BLaER1 treated with 17β-estradiol and CSF1 and Interleukin-3, amounts not matched to agents 10 nM and 100 nM (cell line): Measurements from ENCODE around the gene C8A.

ENCODE experiments used
- H3K27ac ChIP-seq, 11 experiments: shearing (Covaris generic); formaldehyde crosslinking; 2 replicates each; pipeline ENCODE4 v1.8.1; 2022
- H3K27me3 ChIP-seq, 11 experiments: shearing (Covaris generic); formaldehyde crosslinking; 2 replicates each; pipeline ENCODE4 v1.8.1; 2022
- H3K36me3 ChIP-seq, 11 experiments: shearing (Covaris generic); formaldehyde crosslinking; 2 replicates each; pipeline ENCODE4 v1.8.1; 2022
- H3K4me1 ChIP-seq, 10 experiments: shearing (Covaris generic); formaldehyde crosslinking; 2 replicates each; pipeline ENCODE4 v1.8.1; 2022
- H3K4me2 ChIP-seq, 11 experiments: shearing (Covaris generic); formaldehyde crosslinking; 2 replicates each; pipeline ENCODE4 v1.8.1; 2022
- H3K4me3 ChIP-seq, 10 experiments: shearing (Covaris generic); formaldehyde crosslinking; 2 replicates each; pipeline ENCODE4 v1.8.1; 2022
- H3K9ac ChIP-seq, 11 experiments: shearing (Covaris generic); formaldehyde crosslinking; 2 replicates each; pipeline ENCODE4 v1.8.1; 2022
- H3K9me3 ChIP-seq, 11 experiments: shearing (Covaris generic); formaldehyde crosslinking; replicated peaks in 1 of 11; 2 replicates each; pipeline ENCODE4 v1.8.1; 2022
- H4K20me1 ChIP-seq, 11 experiments: shearing (Covaris generic); formaldehyde crosslinking; 2 replicates each; pipeline ENCODE4 v1.8.1; 2022
- Cebpa-rat ChIP-seq, 11 experiments: shearing (Covaris generic); IDR thresholded peaks; 2 replicates each; pipeline ENCODE4 v1.8.1; 2022

Gene C8A

DNA sequence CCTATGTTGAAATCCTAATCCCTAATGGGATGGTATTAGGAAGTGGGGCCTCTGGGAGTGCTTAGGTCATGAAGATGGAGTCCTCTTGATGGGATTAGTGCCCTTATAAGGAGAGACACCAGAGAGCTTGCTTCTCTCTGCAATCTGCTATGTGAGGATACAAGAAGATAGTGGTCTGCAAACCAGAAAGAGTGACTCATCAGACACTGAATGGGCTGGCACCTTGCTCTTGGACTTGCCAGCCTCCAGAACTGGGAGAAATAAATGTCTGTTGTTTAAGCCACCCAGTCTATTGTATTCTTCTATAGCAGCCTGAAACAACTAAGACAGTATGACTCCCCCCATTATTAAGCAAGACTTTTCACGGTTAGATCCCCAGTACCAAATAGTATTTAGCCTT lies 67.9 kb downstream of the C8A start:
- peaks cover 0 to 21% (median 15%) of the 10 kb centered on the region in 10 experiments; a peak in 15 of 20 replicates for H3K4me1 ChIP-seq
- no peak overlapping the region for H3K27ac ChIP-seq
- H3K9ac ChIP-seq: no peak overlapping the region
- H4K20me1 ChIP-seq: no peaks in the 10 kb centered on the region; a peak in 1 of 22 replicates
- TF ChIP-seq Cebpa-rat (IDR thresholded peaks at IDR 0.05): no peak
- no peaks in the 10 kb centered on the region for H3K27me3 ChIP-seq
- H3K4me3 ChIP-seq: no peak overlapping the region
- H3K4me2 ChIP-seq: no peak overlapping the region
- no peaks in the 10 kb centered on the region for H3K36me3 ChIP-seq
- no peaks in the 10 kb centered on the region for H3K9me3 ChIP-seq

DNA sequence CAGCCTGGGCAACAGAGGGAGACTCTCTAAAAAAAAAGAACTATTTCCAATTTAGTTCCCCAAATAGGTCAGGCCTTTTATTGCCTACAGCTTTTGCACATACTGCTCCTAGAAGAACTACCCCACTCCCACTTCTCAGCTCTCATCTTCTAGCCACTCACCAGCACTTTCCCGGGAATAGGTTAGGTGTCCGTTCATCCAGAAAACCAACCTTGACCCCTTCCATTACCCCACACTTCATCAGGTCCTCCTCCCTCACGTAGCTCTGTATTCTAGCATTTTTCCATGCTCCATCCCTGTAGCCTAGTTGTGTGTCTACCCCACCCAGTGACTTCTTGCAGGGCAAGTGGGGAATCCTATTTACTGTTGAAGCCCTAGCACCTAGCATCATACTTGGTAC lies 68.6 kb downstream of the C8A start:
- H3K4me1 ChIP-seq: peaks cover 0 to 21% (median 15%) of the 10 kb centered on the region in 10 experiments; a peak in 15 of 20 replicates
- no peak overlapping the region for H3K9ac ChIP-seq
- H3K4me3 ChIP-seq: no peak overlapping the region
- no peaks in the 10 kb centered on the region; a peak in 1 of 22 replicates for H4K20me1 ChIP-seq
- no peak for TF ChIP-seq Cebpa-rat (IDR thresholded peaks at IDR 0.05)
- H3K36me3 ChIP-seq: no peaks in the 10 kb centered on the region
- no peaks in the 10 kb centered on the region for H3K27me3 ChIP-seq
- H3K4me2 ChIP-seq: no peak overlapping the region
- H3K27ac ChIP-seq: no peak overlapping the region
- H3K9me3 ChIP-seq: no peaks in the 10 kb centered on the region; a peak in 1 of 22 replicates

DNA sequence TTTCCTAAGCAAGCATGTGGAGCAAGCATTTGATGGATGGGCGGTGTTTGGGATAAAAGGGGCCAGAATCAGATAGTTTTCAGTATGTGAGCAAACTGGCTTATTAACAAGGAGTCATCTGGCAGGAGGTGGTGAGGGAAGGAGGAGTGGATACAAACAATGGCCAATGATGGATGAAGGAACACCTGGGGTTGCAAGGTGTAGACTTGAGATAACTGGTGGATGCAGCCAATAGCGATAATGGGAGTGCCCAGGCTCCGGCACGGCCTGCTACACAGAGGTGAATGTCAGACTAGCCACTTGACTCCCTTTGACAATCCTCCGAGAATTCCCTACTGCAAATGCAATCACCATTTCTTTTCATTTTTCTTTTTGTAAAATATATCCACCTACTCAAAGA lies 69.5 kb downstream of the C8A start:
- Histone ChIP-seq H3K27me3 (no peaks in the 10 kb centered on the region), H3K9ac (no peak overlapping the region), H3K4me1 (peaks cover 0 to 21% (median 15%) of the 10 kb centered on the region in 10 experiments; a peak in 15 of 20 replicates), H4K20me1 (no peaks in the 10 kb centered on the region; a peak in 1 of 22 replicates), H3K27ac (no peak overlapping the region), H3K4me3 (no peak overlapping the region), H3K4me2 (no peak overlapping the region), H3K9me3 (peaks cover 0 to under 1% (median 0%) of the 10 kb centered on the region in 11 experiments; a peak in 1 of 22 replicates), H3K36me3 (no peaks in the 10 kb centered on the region)
- TF ChIP-seq Cebpa-rat (IDR thresholded peaks at IDR 0.05): no peak

DNA sequence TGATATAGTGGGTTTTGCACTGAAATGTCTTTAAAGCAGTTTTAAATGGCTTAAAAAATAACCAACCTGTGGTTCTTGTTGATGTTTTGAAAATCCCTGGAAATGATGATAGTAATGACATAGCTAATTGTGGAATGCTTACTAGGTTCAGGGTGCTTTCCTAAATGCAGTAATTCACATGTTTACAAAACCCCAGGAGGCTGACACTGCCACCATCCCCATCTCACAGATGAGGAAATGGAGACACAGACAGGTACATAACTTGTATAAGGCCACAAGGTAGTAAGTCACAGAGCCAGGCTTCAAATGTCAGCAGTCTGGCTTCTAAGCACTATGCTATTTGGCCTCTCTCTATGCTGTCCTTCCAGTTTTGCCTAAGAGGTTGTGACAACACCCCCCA lies 70.6 kb downstream of the C8A start:
- H3K36me3 ChIP-seq: no peaks in the 10 kb centered on the region
- no peaks in the 10 kb centered on the region for H3K27me3 ChIP-seq
- no peak overlapping the region for H3K9ac ChIP-seq
- H4K20me1 ChIP-seq: no peaks in the 10 kb centered on the region; a peak in 1 of 22 replicates
- peaks cover 0 to 5% (median 0%) of the 10 kb centered on the region in 11 experiments; a peak in 1 of 22 replicates for H3K9me3 ChIP-seq
- H3K27ac ChIP-seq: no peak overlapping the region
- no peak overlapping the region for H3K4me3 ChIP-seq
- no peak overlapping the region for H3K4me2 ChIP-seq
- TF ChIP-seq Cebpa-rat (IDR thresholded peaks at IDR 0.05): no peak
- H3K4me1 ChIP-seq: peaks cover 0 to 18% (median 13%) of the 10 kb centered on the region in 10 experiments; a peak in 15 of 20 replicates

DNA sequence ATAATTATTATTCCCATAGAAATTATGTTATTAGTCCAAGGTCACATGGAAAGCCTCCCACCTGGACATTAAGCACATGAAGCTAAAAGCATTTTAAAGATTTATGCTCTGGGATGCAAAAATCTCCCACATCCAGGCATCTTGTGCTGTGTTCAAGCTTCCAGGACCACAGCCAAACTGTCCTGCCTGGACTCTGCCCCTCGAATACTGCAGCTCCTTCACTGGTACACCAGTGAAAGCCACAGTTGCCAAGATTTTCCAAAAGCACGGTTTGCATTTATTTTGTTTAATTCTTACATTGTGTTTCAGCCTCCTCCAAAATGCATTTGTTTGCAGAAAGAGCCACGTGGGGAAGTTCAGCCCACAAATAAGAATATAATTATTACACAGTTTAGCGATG lies 72.6 kb downstream of the C8A start:
- Histone ChIP-seq H3K27ac (no peak overlapping the region), H3K9ac (no peak overlapping the region), H3K4me1 (no peaks in the 10 kb centered on the region), H3K4me3 (no peak overlapping the region), H3K4me2 (no peak overlapping the region), H3K27me3 (no peaks in the 10 kb centered on the region), H3K9me3 (peaks cover 0 to 5% (median 0%) of the 10 kb centered on the region in 11 experiments; a peak in 1 of 22 replicates), H3K36me3 (no peaks in the 10 kb centered on the region), H4K20me1 (no peaks in the 10 kb centered on the region; a peak in 1 of 22 replicates)
- no peak for TF ChIP-seq Cebpa-rat (IDR thresholded peaks at IDR 0.05)

DNA sequence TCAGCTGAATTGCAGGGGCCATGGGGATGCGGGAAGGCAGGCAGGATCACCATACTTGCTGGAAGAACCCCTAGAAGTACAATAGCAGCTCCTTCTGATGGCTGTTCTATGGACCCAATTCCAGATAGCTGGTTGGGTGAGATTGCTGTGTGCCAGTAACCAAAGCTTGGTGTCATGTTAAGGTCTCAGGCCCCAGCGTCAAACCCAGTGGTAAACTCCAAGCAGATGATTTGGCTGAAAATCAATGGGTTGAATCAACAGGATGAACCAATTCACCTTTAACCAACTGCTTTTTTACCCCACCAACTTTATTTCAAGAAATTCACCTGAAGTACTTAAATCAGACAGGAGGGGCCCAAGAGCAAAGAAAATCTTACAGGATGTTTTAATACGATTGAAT lies 73.4 kb downstream of the C8A start:
- Histone ChIP-seq H3K4me1 (no peaks in the 10 kb centered on the region), H3K9ac (no peak overlapping the region), H3K27me3 (no peaks in the 10 kb centered on the region), H3K4me3 (no peak overlapping the region), H4K20me1 (no peaks in the 10 kb centered on the region; a peak in 1 of 22 replicates), H3K36me3 (no peaks in the 10 kb centered on the region), H3K27ac (no peak overlapping the region), H3K4me2 (no peak overlapping the region), H3K9me3 (peaks cover 0 to 5% (median 0%) of the 10 kb centered on the region in 11 experiments; a peak in 1 of 22 replicates)
- no peak for TF ChIP-seq Cebpa-rat (IDR thresholded peaks at IDR 0.05)

DNA sequence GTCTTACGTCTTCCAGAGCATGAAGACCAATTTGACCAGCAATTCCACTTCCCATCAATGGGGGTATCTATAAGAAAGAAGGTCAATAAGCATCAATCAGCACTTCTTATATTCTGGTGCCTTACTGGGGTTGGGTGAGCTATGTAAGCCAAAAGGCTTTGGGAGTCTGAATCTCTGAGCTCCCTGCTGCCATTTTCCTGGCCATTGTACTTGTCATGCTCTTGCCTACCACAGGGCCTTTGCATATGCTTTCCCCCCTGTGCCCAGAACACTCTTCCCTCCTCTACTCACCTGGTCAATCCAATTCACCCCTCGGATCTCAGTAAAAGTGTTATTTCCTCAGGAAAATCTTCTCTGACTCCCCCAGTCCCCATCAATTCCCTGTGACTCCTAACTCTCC lies 74.9 kb downstream of the C8A start:
- Histone ChIP-seq H3K9me3 (peaks cover 0 to 5% (median 0%) of the 10 kb centered on the region in 11 experiments; a peak in 1 of 22 replicates), H3K4me1 (peaks cover 0 to 2% (median 0%) of the 10 kb centered on the region in 10 experiments; a peak in 2 of 20 replicates), H3K36me3 (no peaks in the 10 kb centered on the region), H3K27me3 (no peaks in the 10 kb centered on the region), H3K4me3 (no peak overlapping the region), H3K27ac (no peak overlapping the region), H4K20me1 (no peaks in the 10 kb centered on the region; a peak in 1 of 22 replicates), H3K4me2 (no peak overlapping the region), H3K9ac (no peak overlapping the region)
- no peak for TF ChIP-seq Cebpa-rat (IDR thresholded peaks at IDR 0.05)

DNA sequence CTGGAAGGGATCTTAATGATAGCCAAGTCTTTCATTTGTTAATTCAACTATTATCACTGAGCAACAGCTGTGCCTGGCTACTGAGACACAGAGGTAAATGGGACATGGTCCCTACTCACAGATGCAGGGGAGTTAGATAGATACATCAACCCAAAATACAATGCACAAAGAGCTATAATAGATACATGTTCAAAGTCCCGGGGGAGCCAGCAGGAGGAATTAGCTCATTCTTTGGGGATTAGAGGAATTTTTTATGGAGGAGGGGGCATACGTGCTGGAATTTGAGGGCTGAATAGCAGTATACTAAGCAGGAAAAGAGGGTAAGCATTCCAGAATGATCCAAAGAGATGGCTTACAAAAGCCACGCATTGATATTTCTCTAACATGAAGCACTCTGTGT lies 76.6 kb downstream of the C8A start:
- TF ChIP-seq Cebpa-rat (IDR thresholded peaks at IDR 0.05): no peak
- H3K36me3 ChIP-seq: no peaks in the 10 kb centered on the region

DNA sequence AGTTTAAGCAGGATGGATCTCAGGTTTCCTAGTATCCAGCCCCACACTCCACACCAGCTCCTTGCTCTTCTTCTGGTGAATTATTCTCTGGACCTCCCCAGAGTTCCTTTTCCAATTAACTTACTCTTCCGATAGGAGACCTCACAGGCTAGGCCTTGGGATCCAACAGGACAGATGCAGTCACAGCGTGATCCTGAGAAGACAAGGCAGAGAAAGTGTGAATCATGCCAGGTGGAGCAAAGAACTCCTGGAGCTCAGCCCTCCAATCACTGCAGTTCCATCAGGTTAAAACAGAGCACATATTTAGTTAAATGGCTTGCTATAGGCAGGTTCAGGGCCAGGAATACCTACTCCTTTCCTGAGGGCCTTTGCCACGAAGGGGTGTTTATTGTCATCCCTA lies 77.1 kb downstream of the C8A start:
- H3K4me1 ChIP-seq: peaks cover 0 to 5% (median 0%) of the 10 kb centered on the region in 10 experiments; a peak in 2 of 20 replicates
- H3K9me3 ChIP-seq: peaks cover 0 to 5% (median 0%) of the 10 kb centered on the region in 11 experiments; a peak in 1 of 22 replicates
- no peak overlapping the region for H3K4me2 ChIP-seq
- H4K20me1 ChIP-seq: no peaks in the 10 kb centered on the region
- no peak overlapping the region for H3K9ac ChIP-seq
- no peaks in the 10 kb centered on the region for H3K27me3 ChIP-seq
- H3K4me3 ChIP-seq: no peak overlapping the region
- TF ChIP-seq Cebpa-rat (IDR thresholded peaks at IDR 0.05): no peak
- H3K36me3 ChIP-seq: no peaks in the 10 kb centered on the region
- H3K27ac ChIP-seq: no peak overlapping the region

More for the DNA sequence above, 76.6 kb downstream of the C8A start:
- peaks cover 0 to 5% (median 0%) of the 10 kb centered on the region in 11 experiments; a peak in 1 of 22 replicates for H3K9me3 ChIP-seq
- H3K9ac ChIP-seq: no peak overlapping the region
- no peak overlapping the region for H3K27ac ChIP-seq
- H3K27me3 ChIP-seq: no peaks in the 10 kb centered on the region
- H4K20me1 ChIP-seq: no peaks in the 10 kb centered on the region
- H3K4me1 ChIP-seq: peaks cover 0 to 5% (median 0%) of the 10 kb centered on the region in 10 experiments; a peak in 2 of 20 replicates
- H3K4me3 ChIP-seq: no peak overlapping the region
- H3K4me2 ChIP-seq: no peak overlapping the region

DNA sequence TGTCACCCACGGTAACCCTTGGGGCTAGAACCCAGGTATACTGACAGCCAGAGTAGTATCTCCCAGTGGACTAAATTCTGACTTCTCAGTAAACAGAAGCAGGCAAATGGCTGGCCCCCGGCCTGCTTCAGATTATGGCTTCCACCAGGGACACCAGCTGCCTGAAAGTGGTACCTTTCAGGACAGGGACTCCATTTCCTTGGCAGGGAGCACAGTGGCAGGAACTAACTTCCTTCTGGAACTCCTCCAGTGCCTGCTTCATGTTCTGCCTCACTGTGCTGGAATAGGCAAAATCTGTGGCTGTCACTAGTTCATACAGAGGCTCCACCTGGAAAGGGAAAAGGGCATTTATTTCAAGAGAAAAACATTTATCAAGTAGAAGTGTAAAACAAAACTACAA lies 78.6 kb downstream of the C8A start:
- Histone ChIP-seq H3K4me3 (no peak overlapping the region), H3K9ac (no peak overlapping the region), H3K4me2 (no peak overlapping the region), H3K36me3 (no peaks in the 10 kb centered on the region), H3K27me3 (no peaks in the 10 kb centered on the region), H3K4me1 (peaks cover 0 to 5% (median 0%) of the 10 kb centered on the region in 10 experiments; a peak in 2 of 20 replicates), H4K20me1 (no peaks in the 10 kb centered on the region), H3K9me3 (peaks cover 0 to 5% (median 0%) of the 10 kb centered on the region in 11 experiments; a peak in 1 of 22 replicates), H3K27ac (no peak overlapping the region)
- no peak for TF ChIP-seq Cebpa-rat (IDR thresholded peaks at IDR 0.05)
